ENCODE measurements around the gene MT1H.

GRCh38 chr16:56630134-56630533, 39.5 kb upstream of the MT1H start:
- no peak for TF ChIP-seq EZH2phosphoT487 (IDR thresholded peaks at IDR 0.05; ENCODE audit: low read depth, severe bottlenecking, unreplicated experiment)
- TF ChIP-seq, protein P1, sequence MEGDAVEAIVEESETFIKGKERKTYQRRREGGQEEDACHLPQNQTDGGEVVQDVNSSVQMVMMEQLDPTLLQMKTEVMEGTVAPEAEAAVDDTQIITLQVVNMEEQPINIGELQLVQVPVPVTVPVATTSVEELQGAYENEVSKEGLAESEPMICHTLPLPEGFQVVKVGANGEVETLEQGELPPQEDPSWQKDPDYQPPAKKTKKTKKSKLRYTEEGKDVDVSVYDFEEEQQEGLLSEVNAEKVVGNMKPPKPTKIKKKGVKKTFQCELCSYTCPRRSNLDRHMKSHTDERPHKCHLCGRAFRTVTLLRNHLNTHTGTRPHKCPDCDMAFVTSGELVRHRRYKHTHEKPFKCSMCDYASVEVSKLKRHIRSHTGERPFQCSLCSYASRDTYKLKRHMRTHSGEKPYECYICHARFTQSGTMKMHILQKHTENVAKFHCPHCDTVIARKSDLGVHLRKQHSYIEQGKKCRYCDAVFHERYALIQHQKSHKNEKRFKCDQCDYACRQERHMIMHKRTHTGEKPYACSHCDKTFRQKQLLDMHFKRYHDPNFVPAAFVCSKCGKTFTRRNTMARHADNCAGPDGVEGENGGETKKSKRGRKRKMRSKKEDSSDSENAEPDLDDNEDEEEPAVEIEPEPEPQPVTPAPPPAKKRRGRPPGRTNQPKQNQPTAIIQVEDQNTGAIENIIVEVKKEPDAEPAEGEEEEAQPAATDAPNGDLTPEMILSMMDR (IDR thresholded peaks at IDR 0.05; ENCODE audit: poor library complexity) = no peak
